PC-9 (cell line): ENCODE results near the gene ADAMTS20.

Source experiments
- CTCF ChIP-seq: fragments of 200-600 bp; sonication (generic); conservative IDR thresholded peaks from 2 replicates; pipeline ENCODE4 v1.6.1; 2017; ENCODE audit warnings: mixed run types, antibody characterized with exemption, mild to moderate bottlenecking, moderate library complexity
- EZH2 ChIP-seq: fragments of 200-600 bp; sonication (generic); IDR thresholded peaks from 2 replicates; pipeline ENCODE4 v1.8.0; 2017; ENCODE audit warnings: antibody characterized with exemption, low read depth

- TF ChIP-seq CTCF (no peak), EZH2 (no peak)
Observed at GRCh38 chr12:43577381-43577780, 25.4 kb upstream of the ADAMTS20 start.
